HL-60 (cell line): Measurements from ENCODE around the gene RBM5.

ENCODE experiments used
- CTCF ChIP-seq: IDR thresholded peaks from one replicate; pipeline ENCODE4 v1.5.1; 2011; ENCODE audit warnings: low read length, control low read depth, inconsistent platforms; ENCODE audit not compliant: insufficient read depth
- GABPA ChIP-seq: IDR thresholded peaks from 2 replicates; pipeline ENCODE4 v1.6.1; 2012; ENCODE audit warnings: low read depth
- POLR2AphosphoS5 ChIP-seq: IDR thresholded peaks from 2 replicates; pipeline ENCODE4 v1.6.1; 2012; ENCODE audit warnings: low read depth
- REST ChIP-seq: IDR thresholded peaks from 2 replicates; pipeline ENCODE4 v1.6.1; 2012; ENCODE audit warnings: low read depth; ENCODE audit not compliant: insufficient replicate concordance
- SPI1 ChIP-seq: IDR thresholded peaks from 2 replicates; pipeline ENCODE4 v1.6.1; 2012; ENCODE audit warnings: low read depth, mild to moderate bottlenecking, borderline replicate concordance

GRCh38 chr3:50150404-50150750 is 61.7 kb downstream of the RBM5 start:
- TF ChIP-seq CTCF (no peak), GABPA (no peak), POLR2AphosphoS5 (no peak), REST (no peak), SPI1 (no peak)
